Activated CD8-positive, alpha-beta memory T cell treated with anti-CD3 and anti-CD28 coated beads, Interleukin-2, amount 10 ng/mL, durations not matched to agents 7 days and 5 days (primary cell): ENCODE results near the gene ATMIN. TPM values are rescaled to one million over a fixed set of nuclear protein-coding genes. Genes with fewer than 3 reads are reported as not detected.

Experiments used
- ATAC-seq: fragments of 150-1000 bp; cut with Tn5 transposase; one replicate; pipeline ENCODE4 v1.10.0; 2021; ENCODE audit warnings: moderate library complexity
- CTCF ChIA-PET: fragments of 350-600 bp; sonication (Branson Sonifier 250); formaldehyde crosslinking; loops from one replicate; lab custom pipeline; 2021; ENCODE audit warnings: antibody characterized with exemption; lab: Charles Lee
- DNase-seq: peaks from one replicate; pipeline ENCODE4 v3.0.0-alpha.2; 2020
- H3K27ac Mint-ChIP-seq: one replicate; pipeline ENCODE4 v1.8.0; 2021; ENCODE audit warnings: mild to moderate bottlenecking, mixed read lengths
- H3K27me3 Mint-ChIP-seq: one replicate; pipeline ENCODE4 v1.8.0; 2021; ENCODE audit warnings: mixed read lengths
- H3K36me3 Mint-ChIP-seq: one replicate; pipeline ENCODE4 v1.8.0; 2021; ENCODE audit warnings: mild to moderate bottlenecking, mixed read lengths
- H3K4me1 Mint-ChIP-seq: one replicate; pipeline ENCODE4 v1.8.0; 2021; ENCODE audit warnings: mixed read lengths
- H3K4me3 Mint-ChIP-seq: one replicate; pipeline ENCODE4 v1.8.0; 2021; ENCODE audit warnings: mild to moderate bottlenecking, moderate library complexity, mixed read lengths
- H3K9me3 Mint-ChIP-seq: one replicate; pipeline ENCODE4 v1.8.0; 2022; ENCODE audit warnings: low read depth, mixed read lengths
- total RNA-seq, 2 experiments: library from RNA; stranded (reverse); gene quantifications; one replicate each; pipeline ENCODE4 v1.2.3, GENCODE V29; 2021

Gene ATMIN
- total RNA-seq, 2 experiments from 2014 or later = 20.9 to 27.5 TPM

- Mint-ChIP-seq H3K9me3 (no peaks in the 10 kb centered on the region), H3K36me3 (peaks cover 2% of the 10 kb centered on the region), H3K4me3 (no peak overlapping the region), H3K4me1 (peaks cover 4% of the 10 kb centered on the region), H3K27ac (no peak overlapping the region), H3K27me3 (no peaks in the 10 kb centered on the region)
- ATAC-seq (no peak), DNase-seq (no peak)
- CTCF ChIA-PET = interaction anchor here (1.1 kb wide), 1 partner anchor 45 kb away, joined by 3 read pairs; the partner anchor contains the start of gene ATMIN
These were observed 45.4 kb downstream of the ATMIN start for GRCh38 chr16:81081014-81081413.

- ATAC-seq = no peak
- CTCF ChIA-PET = interaction anchor here (1.3 kb wide), 1 partner anchor 53 kb away, joined by 3 read pairs; the partner anchor contains the start of gene ATMIN
- Mint-ChIP-seq H3K9me3 (no peaks in the 10 kb centered on the region), H3K4me3 (no peak overlapping the region), H3K27me3 (no peaks in the 10 kb centered on the region), H3K36me3 (peaks cover 4% of the 10 kb centered on the region), H3K27ac (no peak overlapping the region), H3K4me1 (peaks cover 4% of the 10 kb centered on the region)
- no peak for DNase-seq
These were observed 53.2 kb downstream of the ATMIN start for GRCh38 chr16:81088836-81089235.

GRCh38 chr16:81094771-81095251 lies 59.2 kb downstream of the ATMIN start:
- CTCF ChIA-PET = interaction anchor here (1.2 kb wide), 1 partner anchor 59 kb away, joined by 5 read pairs; the partner anchor contains the start of gene ATMIN
- H3K36me3 Mint-ChIP-seq = peaks cover 3% of the 10 kb centered on the region
- no peaks in the 10 kb centered on the region for H3K27me3 Mint-ChIP-seq
- H3K9me3 Mint-ChIP-seq = peaks cover 2% of the 10 kb centered on the region
- peak overlapping the region; percentile 63 for H3K4me3 Mint-ChIP-seq
- H3K4me1 Mint-ChIP-seq = peaks cover 13% of the 10 kb centered on the region
- no peak overlapping the region for H3K27ac Mint-ChIP-seq
- DNase-seq (no peak), ATAC-seq (no peak)

DNA sequence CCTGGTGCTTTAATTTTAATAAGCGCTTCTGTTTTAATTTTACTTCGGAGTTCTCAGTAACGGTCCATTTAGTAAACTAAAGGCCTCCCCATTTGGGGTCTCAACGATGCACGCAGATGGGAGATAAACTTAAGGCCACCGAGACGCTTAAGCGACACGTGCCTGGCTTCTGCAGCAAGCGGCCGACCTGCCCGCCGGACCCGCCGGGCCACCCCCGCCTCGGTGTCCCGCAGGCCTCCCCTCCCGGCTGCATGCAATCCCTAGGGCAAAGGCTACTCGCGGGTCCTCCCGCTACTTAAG lies 60.0 kb downstream of the ATMIN start:
- Mint-ChIP-seq H3K36me3 (peaks cover 3% of the 10 kb centered on the region), H3K27ac (no peak overlapping the region), H3K4me3 (peak overlapping the region; percentile 63), H3K9me3 (peaks cover 2% of the 10 kb centered on the region), H3K4me1 (peaks cover 13% of the 10 kb centered on the region), H3K27me3 (no peaks in the 10 kb centered on the region)
- no peak for ATAC-seq
- no peak for DNase-seq
- CTCF ChIA-PET = interaction anchor here (1.2 kb wide), 1 partner anchor 60 kb away, joined by 5 read pairs; the partner anchor contains the start of gene ATMIN

DNA sequence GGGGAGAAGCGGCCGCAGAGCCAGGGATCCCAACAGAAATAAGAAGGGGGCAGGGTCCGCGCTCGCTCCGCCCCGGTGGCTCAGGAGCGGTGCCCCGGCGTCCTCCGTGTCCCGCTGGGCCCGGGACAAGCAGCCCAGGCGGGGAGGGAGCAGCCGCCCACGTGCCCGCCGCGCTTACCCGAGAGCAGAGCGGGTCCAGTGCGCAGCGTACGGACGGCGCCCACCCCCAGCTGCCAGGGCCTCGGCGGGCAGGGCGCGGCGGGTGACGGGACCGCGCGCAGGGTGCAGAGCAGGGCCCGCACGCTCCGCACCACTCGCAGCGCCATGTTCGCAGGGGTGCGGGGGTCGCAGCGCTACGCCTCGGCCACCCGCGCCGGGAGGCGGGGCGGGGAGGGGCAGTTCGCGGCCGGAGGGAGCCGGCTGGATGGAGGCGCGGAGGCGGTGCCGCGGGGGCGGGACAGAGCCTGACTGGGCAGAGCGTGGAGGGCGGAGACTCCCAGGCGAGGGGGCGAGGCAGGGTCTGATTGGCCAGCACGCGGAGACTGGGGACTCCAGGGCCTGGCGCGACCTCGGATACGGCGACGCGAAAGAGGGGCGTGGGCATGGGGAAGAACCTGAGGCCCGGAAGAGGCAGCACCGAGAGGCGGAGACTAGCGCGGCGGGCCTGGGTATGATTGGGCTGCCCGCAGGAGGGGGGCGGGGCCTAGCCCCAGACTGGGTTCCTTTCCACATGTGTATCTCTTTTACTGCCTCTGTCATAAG lies 60.5 kb downstream of the ATMIN start, which contains the start of gene GCSH:
GCSH (minus strand) TSS at position 443 of the 762 bp plus-strand sequence; CDS start at position 326, 117 bp downstream.
- peak; percentile 99 for ATAC-seq
- H3K4me1 Mint-ChIP-seq = peaks cover 13% of the 10 kb centered on the region
- peaks cover 2% of the 10 kb centered on the region for H3K9me3 Mint-ChIP-seq
- peak within 1 kb of the TSS; percentile 63 for H3K27ac Mint-ChIP-seq
- DNase-seq = peak; percentile 99
- no peaks in the 10 kb centered on the region for H3K27me3 Mint-ChIP-seq
- CTCF ChIA-PET = no interaction called here
- H3K4me3 Mint-ChIP-seq = peak within 1 kb of the TSS; percentile 63
- H3K36me3 Mint-ChIP-seq = peaks cover 3% of the 10 kb centered on the region

GRCh38 chr16:81096715-81097208 lies 61.1 kb downstream of the ATMIN start:
- peaks cover 3% of the 10 kb centered on the region for H3K36me3 Mint-ChIP-seq
- peak overlapping the region; percentile 49 for H3K4me3 Mint-ChIP-seq
- H3K27ac Mint-ChIP-seq = peak overlapping the region; percentile 63
- no peaks in the 10 kb centered on the region for H3K27me3 Mint-ChIP-seq
- CTCF ChIA-PET = interaction anchor here (0.8 to 1.2 kb wide), 2 partner anchors 61 to 218 kb away, joined by 3 to 4 read pairs; partner anchors contain the start of genes ATMIN and GAN
- DNase-seq (no peak), ATAC-seq (no peak)
- H3K9me3 Mint-ChIP-seq = peaks cover 2% of the 10 kb centered on the region
- peaks cover 13% of the 10 kb centered on the region for H3K4me1 Mint-ChIP-seq

Other genes with a start within 250 kb of the ATMIN start
- 10 to 100 TPM; 60.8 to 63.2 TPM for gene CDYL2, start 231.2 kb upstream of the ATMIN start, total RNA-seq
- 100 to 1,000 TPM in 1 of 2 experiments, 10 to 100 TPM in 1; 93.3 to 136 TPM for gene CMC2, start 29.0 kb upstream of the ATMIN start, total RNA-seq
- 10 to 100 TPM; 66.1 to 73.7 TPM for gene CENPN, start 28.6 kb upstream of the ATMIN start, total RNA-seq
- gene C16orf46, start 41.4 kb downstream of the ATMIN start, total RNA-seq = not detected
- gene GCSH, start 60.6 kb downstream of the ATMIN start, total RNA-seq = 10 to 100 TPM in 1 of 2 experiments, 1 to 10 TPM in 1; 7.1 to 12.1 TPM
- gene BCO1, start 202.8 kb downstream of the ATMIN start, total RNA-seq = not detected